Neural cell (in vitro differentiated cells): ENCODE data around the gene SLC6A11. TPM values are rescaled to one million over a fixed set of nuclear protein-coding genes. Genes with fewer than 3 reads are reported as not detected.

Experiments
- H2AFZ ChIP-seq: fragments of 200-600, 300-800 bp; sonication (generic), shearing (Covaris generic); 2 replicates; pipeline ENCODE4 v1.6.0; 2014; ENCODE audit warnings: low read depth, mild to moderate bottlenecking, antibody characterized with exemption, low read length, moderate library complexity
- H3F3A ChIP-seq: fragments of 200-600 bp; shearing (Covaris generic); 2 replicates; pipeline ENCODE4 v1.6.1; 2016; ENCODE audit warnings: mild to moderate bottlenecking, moderate library complexity, mixed read lengths, antibody characterized with exemption, low read length; ENCODE audit not compliant: insufficient read depth, poor library complexity, severe bottlenecking
- H3K27ac ChIP-seq: fragments of 200-600, 300-800 bp; sonication (generic), shearing (Covaris generic); 2 replicates; pipeline ENCODE4 v1.5.1; 2014; ENCODE audit warnings: mild to moderate bottlenecking, low read length, moderate library complexity
- H3K27me3 ChIP-seq: fragments of 300-800, 200-600 bp; sonication (generic), shearing (Covaris generic); 2 replicates; pipeline ENCODE4 v1.6.0; 2014; ENCODE audit warnings: mild to moderate bottlenecking, low read depth, low read length, moderate library complexity; ENCODE audit not compliant: insufficient read depth
- H3K36me3 ChIP-seq: fragments of 300-800, 200-600 bp; sonication (generic), shearing (Covaris generic); 2 replicates; pipeline ENCODE4 v1.5.1; 2014; ENCODE audit warnings: mild to moderate bottlenecking, antibody characterized with exemption, low read length, moderate library complexity; ENCODE audit not compliant: insufficient read depth
- H3K4me2 ChIP-seq: fragments of 300-800, 200-600 bp; sonication (generic), shearing (Covaris generic); 2 replicates; pipeline ENCODE4 v1.6.0; 2014; ENCODE audit warnings: mild to moderate bottlenecking, low read length
- H3K4me3 ChIP-seq: fragments of 300-800, 200-600 bp; sonication (generic), shearing (Covaris generic); 2 replicates; pipeline ENCODE4 v1.5.1; 2014; ENCODE audit warnings: mild to moderate bottlenecking, low read length, moderate library complexity
- H3K79me2 ChIP-seq: fragments of 200-600 bp; shearing (Covaris generic); replicated peaks from 2 replicates; pipeline ENCODE4 v1.6.0; 2014; ENCODE audit warnings: mild to moderate bottlenecking, low read length, moderate library complexity; ENCODE audit not compliant: insufficient read depth
- H3K9ac ChIP-seq: fragments of 300-800, 200-600 bp; sonication (generic), shearing (Covaris generic); 2 replicates; pipeline ENCODE4 v1.6.1; 2016; ENCODE audit warnings: mild to moderate bottlenecking, low read length, mixed read lengths
- H3K9me2 ChIP-seq: fragments of 200-600 bp; shearing (Covaris generic); 2 replicates; pipeline ENCODE4 v1.6.1; 2016; ENCODE audit warnings: mild to moderate bottlenecking, low read length, mixed read lengths; ENCODE audit not compliant: insufficient read depth
- H3K9me3 ChIP-seq: fragments of 200-600, 300-800 bp; sonication (generic), shearing (Covaris generic); 2 replicates; pipeline ENCODE4 v1.6.1; 2016; ENCODE audit warnings: mild to moderate bottlenecking, mixed run types, low read length, moderate library complexity, mixed read lengths
- H4K20me1 ChIP-seq: fragments of 200-600 bp; shearing (Covaris generic); 2 replicates; pipeline ENCODE4 v1.6.1; 2016; ENCODE audit warnings: mild to moderate bottlenecking, mixed run types; ENCODE audit not compliant: insufficient read depth
- EP300 ChIP-seq: fragments of 450-650 bp; conservative IDR thresholded peaks from 2 replicates; pipeline ENCODE4 v1.6.1; 2014; ENCODE audit warnings: antibody characterized with exemption, mild to moderate bottlenecking, moderate library complexity; ENCODE audit not compliant: poor library complexity, severe bottlenecking
- EZH2 ChIP-seq: fragments of 200-600, 300-800 bp; shearing (Covaris generic), sonication (generic); IDR thresholded peaks from 2 replicates; pipeline ENCODE4 v1.6.1; 2014; ENCODE audit warnings: antibody characterized with exemption, low read length, borderline replicate concordance, mild to moderate bottlenecking; ENCODE audit not compliant: insufficient read depth, poor library complexity, severe bottlenecking
- MXI1 ChIP-seq: fragments of 450-650 bp; conservative IDR thresholded peaks from 2 replicates; pipeline ENCODE4 v1.6.1; 2014; ENCODE audit warnings: antibody characterized with exemption, mild to moderate bottlenecking; ENCODE audit not compliant: poor library complexity, severe bottlenecking
- POLR2AphosphoS5 ChIP-seq: IDR thresholded peaks from 2 replicates; pipeline ENCODE4 v1.6.1; 2012
- RAD21 ChIP-seq: fragments of 450-650 bp; conservative IDR thresholded peaks from 2 replicates; pipeline ENCODE4 v1.6.1; 2014; ENCODE audit warnings: antibody characterized with exemption, mild to moderate bottlenecking, moderate library complexity
- SMC3 ChIP-seq: fragments of 450-650 bp; conservative IDR thresholded peaks from 2 replicates; pipeline ENCODE4 v1.6.1; 2014; ENCODE audit warnings: antibody characterized with exemption, mild to moderate bottlenecking, moderate library complexity; ENCODE audit not compliant: poor library complexity
- TAF1 ChIP-seq: IDR thresholded peaks from 2 replicates; pipeline ENCODE4 v1.6.1; 2012; ENCODE audit warnings: low read depth
- polyA plus RNA-seq: library from polyadenylated mRNA; depleted of rRNA; stranded (reverse); fragments of >200 nt; gene quantifications from 2 replicates; pipeline ENCODE4 v1.2.3, GENCODE V29; 2014
- TF ChIP-seq, protein P1 (sequence below): fragments of 450-650 bp; IDR thresholded peaks from 2 replicates; pipeline ENCODE4 v1.5.1; 2014; ENCODE audit warnings: antibody characterized with exemption, mild to moderate bottlenecking, moderate library complexity; ENCODE audit not compliant: poor library complexity, severe bottlenecking
- TF ChIP-seq, protein P2 (sequence below): IDR thresholded peaks from 2 replicates; pipeline ENCODE4 v1.6.1; 2012; ENCODE audit warnings: borderline replicate concordance

Gene SLC6A11
- polyA plus RNA-seq, 1 donor from 2014 or later: 4.2 TPM

DNA sequence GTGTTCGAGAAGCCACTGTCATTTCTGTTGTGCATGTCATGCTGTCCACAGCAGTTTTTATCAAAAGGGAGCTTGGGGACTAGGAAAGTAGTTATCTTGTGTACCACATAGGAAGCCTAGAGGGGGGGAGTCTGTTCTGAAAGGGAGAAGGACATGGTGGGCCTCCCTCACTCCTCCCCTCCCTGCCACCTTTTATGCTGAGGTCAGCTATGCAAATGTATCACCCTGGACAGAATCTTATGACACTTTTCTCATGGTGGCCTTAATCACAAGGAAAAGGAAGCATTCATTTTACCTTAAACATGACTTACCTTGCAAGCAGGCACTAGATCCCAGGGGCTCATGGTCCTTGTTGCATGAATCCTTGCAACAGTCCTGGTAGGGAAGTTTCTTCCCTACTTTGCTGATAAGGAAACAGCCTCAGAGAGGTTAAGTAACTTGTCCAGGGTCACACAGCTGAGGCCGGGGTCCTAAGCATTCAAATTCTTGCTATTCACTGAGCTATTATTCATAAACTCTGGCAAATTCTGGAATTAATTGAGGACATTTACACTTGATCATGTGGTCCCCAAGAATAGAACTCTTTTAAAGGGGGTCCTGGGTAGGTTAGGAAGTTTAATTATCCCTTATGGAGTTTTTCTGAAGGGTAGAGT lies 95.4 kb downstream of the SLC6A11 start:
- Histone ChIP-seq H4K20me1 (no peaks in the 10 kb centered on the region), H3K36me3 (no peaks in the 10 kb centered on the region), H3K27ac (no peak overlapping the region), H3K27me3 (no peaks in the 10 kb centered on the region), H3K79me2 (no peaks in the 10 kb centered on the region), H2AFZ (no peak overlapping the region), H3K4me3 (no peak overlapping the region), H3K9me2 (no peaks in the 10 kb centered on the region), H3K4me2 (no peak overlapping the region), H3F3A (no peaks in the 10 kb centered on the region), H3K9me3 (peaks cover 12% of the 10 kb centered on the region), H3K9ac (no peak overlapping the region)
- TF ChIP-seq MXI1 (no peak), TAF1 (no peak), EZH2 (no peak), POLR2AphosphoS5 (no peak), SMC3 (no peak), EP300 (no peak), RAD21 (no peak)
- TF ChIP-seq, protein P1, sequence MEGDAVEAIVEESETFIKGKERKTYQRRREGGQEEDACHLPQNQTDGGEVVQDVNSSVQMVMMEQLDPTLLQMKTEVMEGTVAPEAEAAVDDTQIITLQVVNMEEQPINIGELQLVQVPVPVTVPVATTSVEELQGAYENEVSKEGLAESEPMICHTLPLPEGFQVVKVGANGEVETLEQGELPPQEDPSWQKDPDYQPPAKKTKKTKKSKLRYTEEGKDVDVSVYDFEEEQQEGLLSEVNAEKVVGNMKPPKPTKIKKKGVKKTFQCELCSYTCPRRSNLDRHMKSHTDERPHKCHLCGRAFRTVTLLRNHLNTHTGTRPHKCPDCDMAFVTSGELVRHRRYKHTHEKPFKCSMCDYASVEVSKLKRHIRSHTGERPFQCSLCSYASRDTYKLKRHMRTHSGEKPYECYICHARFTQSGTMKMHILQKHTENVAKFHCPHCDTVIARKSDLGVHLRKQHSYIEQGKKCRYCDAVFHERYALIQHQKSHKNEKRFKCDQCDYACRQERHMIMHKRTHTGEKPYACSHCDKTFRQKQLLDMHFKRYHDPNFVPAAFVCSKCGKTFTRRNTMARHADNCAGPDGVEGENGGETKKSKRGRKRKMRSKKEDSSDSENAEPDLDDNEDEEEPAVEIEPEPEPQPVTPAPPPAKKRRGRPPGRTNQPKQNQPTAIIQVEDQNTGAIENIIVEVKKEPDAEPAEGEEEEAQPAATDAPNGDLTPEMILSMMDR: no peak

DNA sequence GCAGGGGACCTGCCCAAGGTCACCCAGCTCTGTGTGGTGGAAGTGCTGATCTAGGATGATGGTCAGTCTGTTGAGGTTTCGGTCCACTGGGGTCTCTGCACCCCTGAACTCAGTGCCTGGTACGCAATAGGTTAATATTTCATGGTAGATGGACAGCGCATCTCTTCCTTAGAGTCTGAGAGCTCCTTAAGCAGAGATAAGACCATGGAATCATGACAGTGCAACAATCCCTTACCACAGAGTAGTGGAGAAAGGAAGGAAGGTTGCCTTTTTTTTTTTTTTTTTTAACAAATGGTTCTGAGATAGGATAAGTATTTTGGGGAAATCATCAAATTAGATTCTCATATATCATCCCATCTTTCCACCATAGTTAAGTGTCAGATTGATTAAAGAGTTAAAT lies 96.8 kb downstream of the SLC6A11 start:
- Histone ChIP-seq H3F3A (no peaks in the 10 kb centered on the region), H3K27me3 (no peaks in the 10 kb centered on the region), H3K9ac (no peak overlapping the region), H3K27ac (no peak overlapping the region), H4K20me1 (no peaks in the 10 kb centered on the region), H3K9me3 (no peaks in the 10 kb centered on the region), H3K9me2 (no peaks in the 10 kb centered on the region), H3K4me2 (no peak overlapping the region), H3K79me2 (no peaks in the 10 kb centered on the region), H2AFZ (no peak overlapping the region), H3K4me3 (no peak overlapping the region), H3K36me3 (no peaks in the 10 kb centered on the region)
- TF ChIP-seq RAD21 (no peak), TAF1 (no peak), EZH2 (no peak), EP300 (no peak), MXI1 (no peak), POLR2AphosphoS5 (no peak), SMC3 (no peak)
- TF ChIP-seq, protein P1: no peak
- TF ChIP-seq, protein P2, sequence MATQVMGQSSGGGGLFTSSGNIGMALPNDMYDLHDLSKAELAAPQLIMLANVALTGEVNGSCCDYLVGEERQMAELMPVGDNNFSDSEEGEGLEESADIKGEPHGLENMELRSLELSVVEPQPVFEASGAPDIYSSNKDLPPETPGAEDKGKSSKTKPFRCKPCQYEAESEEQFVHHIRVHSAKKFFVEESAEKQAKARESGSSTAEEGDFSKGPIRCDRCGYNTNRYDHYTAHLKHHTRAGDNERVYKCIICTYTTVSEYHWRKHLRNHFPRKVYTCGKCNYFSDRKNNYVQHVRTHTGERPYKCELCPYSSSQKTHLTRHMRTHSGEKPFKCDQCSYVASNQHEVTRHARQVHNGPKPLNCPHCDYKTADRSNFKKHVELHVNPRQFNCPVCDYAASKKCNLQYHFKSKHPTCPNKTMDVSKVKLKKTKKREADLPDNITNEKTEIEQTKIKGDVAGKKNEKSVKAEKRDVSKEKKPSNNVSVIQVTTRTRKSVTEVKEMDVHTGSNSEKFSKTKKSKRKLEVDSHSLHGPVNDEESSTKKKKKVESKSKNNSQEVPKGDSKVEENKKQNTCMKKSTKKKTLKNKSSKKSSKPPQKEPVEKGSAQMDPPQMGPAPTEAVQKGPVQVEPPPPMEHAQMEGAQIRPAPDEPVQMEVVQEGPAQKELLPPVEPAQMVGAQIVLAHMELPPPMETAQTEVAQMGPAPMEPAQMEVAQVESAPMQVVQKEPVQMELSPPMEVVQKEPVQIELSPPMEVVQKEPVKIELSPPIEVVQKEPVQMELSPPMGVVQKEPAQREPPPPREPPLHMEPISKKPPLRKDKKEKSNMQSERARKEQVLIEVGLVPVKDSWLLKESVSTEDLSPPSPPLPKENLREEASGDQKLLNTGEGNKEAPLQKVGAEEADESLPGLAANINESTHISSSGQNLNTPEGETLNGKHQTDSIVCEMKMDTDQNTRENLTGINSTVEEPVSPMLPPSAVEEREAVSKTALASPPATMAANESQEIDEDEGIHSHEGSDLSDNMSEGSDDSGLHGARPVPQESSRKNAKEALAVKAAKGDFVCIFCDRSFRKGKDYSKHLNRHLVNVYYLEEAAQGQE: no peak
